Prostate gland (tissue), 2 donors: Measurements from ENCODE around the gene C17orf100. TPM values are rescaled to one million over a fixed set of nuclear protein-coding genes. Genes with fewer than 3 reads are reported as not detected.

Source experiments
- DNase-seq: peaks from one replicate; pipeline ENCODE4 v3.0.0-alpha.2; 2019; ENCODE audit warnings: low spot score
- H3K27ac ChIP-seq, 2 donors: fragments of 200-600 bp; sonication (generic); 2 replicates each; pipeline ENCODE4 v1.5.1; 2017 to 2019
- H3K27me3 ChIP-seq: fragments of 200-600 bp; sonication (generic); replicated peaks from 2 replicates; pipeline ENCODE4 v1.5.1; 2019; ENCODE audit not compliant: insufficient read depth
- H3K36me3 ChIP-seq, 2 donors: fragments of 200-600 bp; sonication (generic); 1 replicate in 1 of 2; 2 replicates in 1 of 2; pipeline versions ENCODE4 v1.5.1 to v1.8.1; 2017 to 2019
- H3K4me1 ChIP-seq: fragments of 200-600 bp; sonication (generic); replicated peaks from 2 replicates; pipeline ENCODE4 v1.5.1; 2019
- H3K4me3 ChIP-seq, 2 donors: fragments of 200-600 bp; sonication (generic); 2 replicates each; pipeline ENCODE4 v1.5.1; 2017 to 2019
- H3K9me3 ChIP-seq: fragments of 200-600 bp; sonication (generic); 2 replicates; pipeline ENCODE4 v1.5.1; 2017
- CTCF ChIP-seq, 4 experiments: fragments of 200-600 bp in 2 of 4; fragments of 450-650 bp in 2 of 4; sonication (generic) in 2 of 4; IDR thresholded peaks; 1 replicate in 3 of 4; 2 replicates in 1 of 4; pipeline ENCODE4 v1.5.1; 2016 to 2019; ENCODE audit warnings: antibody characterized with exemption in 4 of 4, mild to moderate bottlenecking in 2 of 4, moderate library complexity in 2 of 4
- POLR2A ChIP-seq: fragments of 450-650 bp; IDR thresholded peaks from one replicate; pipeline ENCODE4 v1.6.1; 2016; ENCODE audit warnings: antibody characterized with exemption, mild to moderate bottlenecking
- POLR2AphosphoS5 ChIP-seq: sonication (generic); formaldehyde crosslinking; IDR thresholded peaks from one replicate; pipeline ENCODE4 v1.6.1; 2017; ENCODE audit warnings: antibody characterized with exemption
- WGBS: methylation state at CpG from one replicate; pipeline ENCODE4 v1.1.5; 2018; 5-methylcytosine and 5-hydroxymethylcytosine counted together
- intact Hi-C: fragments of 100-400 bp; cut with DNase I; formaldehyde crosslinking; loops from one replicate; pipeline ENCODE4 v1.14.2; 2022
- total RNA-seq, 2 donors: library from RNA; depleted of rRNA; stranded (reverse); fragments of >200 nt; gene quantifications; one replicate each; pipeline ENCODE4 v1.1.0, GENCODE V29; 2016

C17orf100 gene
- total RNA-seq, 2 donors from 2014 or later: 3.5 to 6.1 TPM

- no peak for DNase-seq
- Histone ChIP-seq H3K9me3 (no peaks in the 10 kb centered on the region), H3K27ac (no peak overlapping the region), H3K36me3 (no peaks in the 10 kb centered on the region), H3K4me3 (no peak overlapping the region), H3K27me3 (no peaks in the 10 kb centered on the region), H3K4me1 (no peaks in the 10 kb centered on the region)
- 97% methylated on average over 5 of the region's 5 CpGs for WGBS
- TF ChIP-seq CTCF (IDR thresholded peaks at IDR 0.05) (no peak), POLR2A (no peak), POLR2AphosphoS5 (no peak)
- intact Hi-C loops: no loop called here
Measured at GRCh38 chr17:6610011-6610410, 41.6 kb upstream of the C17orf100 start.

GRCh38 chr17:6611231-6611630, 40.3 kb upstream of the C17orf100 start:
- no peaks in the 10 kb centered on the region for H3K27me3 ChIP-seq
- no peak overlapping the region for H3K4me3 ChIP-seq
- no peaks in the 10 kb centered on the region for H3K4me1 ChIP-seq
- DNase-seq: no peak
- WGBS: 97% methylated on average over 4 of the region's 4 CpGs
- TF ChIP-seq POLR2AphosphoS5: no peak
- TF ChIP-seq POLR2A: no peak
- TF ChIP-seq CTCF (IDR thresholded peaks at IDR 0.05): no peak
- no peaks in the 10 kb centered on the region for H3K9me3 ChIP-seq
- intact Hi-C loops: no loop called here
- H3K27ac ChIP-seq: no peak overlapping the region
- H3K36me3 ChIP-seq: no peaks in the 10 kb centered on the region

- no peak for DNase-seq
- intact Hi-C loops: no loop called here
- Histone ChIP-seq H3K27ac (no peak overlapping the region), H3K27me3 (no peaks in the 10 kb centered on the region), H3K36me3 (no peaks in the 10 kb centered on the region), H3K9me3 (no peaks in the 10 kb centered on the region), H3K4me3 (no peak overlapping the region), H3K4me1 (no peaks in the 10 kb centered on the region)
- TF ChIP-seq POLR2AphosphoS5: no peak
- WGBS: 94% methylated on average over 3 of the region's 3 CpGs
Measured at GRCh38 chr17:6623941-6624340, 27.6 kb upstream of the C17orf100 start.

- Histone ChIP-seq H3K4me3 (no peak overlapping the region), H3K9me3 (no peaks in the 10 kb centered on the region), H3K27ac (no peak overlapping the region), H3K4me1 (no peaks in the 10 kb centered on the region), H3K36me3 (no peaks in the 10 kb centered on the region), H3K27me3 (no peaks in the 10 kb centered on the region)
- TF ChIP-seq CTCF (IDR thresholded peaks at IDR 0.05) (no peak), POLR2A (no peak), POLR2AphosphoS5 (no peak)
- WGBS: 86% methylated on average over 6 of the region's 6 CpGs
- intact Hi-C loops: no loop called here
- no peak for DNase-seq
Measured at GRCh38 chr17:6626616-6627015, 24.9 kb upstream of the C17orf100 start.

- no peak for TF ChIP-seq POLR2AphosphoS5
- no peak for TF ChIP-seq CTCF (IDR thresholded peaks at IDR 0.05)
- no peak for TF ChIP-seq POLR2A
- H3K4me1 ChIP-seq: no peaks in the 10 kb centered on the region
- intact Hi-C loops: no loop called here
- no peaks in the 10 kb centered on the region for H3K9me3 ChIP-seq
- no peaks in the 10 kb centered on the region for H3K27me3 ChIP-seq
- H3K4me3 ChIP-seq: no peak overlapping the region
- WGBS: 49% methylated on average over 1 of the region's 1 CpG
- no peak for DNase-seq
- H3K36me3 ChIP-seq: no peaks in the 10 kb centered on the region
- no peak overlapping the region for H3K27ac ChIP-seq
Measured at GRCh38 chr17:6627019-6627418, 24.5 kb upstream of the C17orf100 start.

GRCh38 chr17:6630390-6630789, 21.2 kb upstream of the C17orf100 start:
- H3K36me3 ChIP-seq: no peaks in the 10 kb centered on the region
- intact Hi-C loops: no loop called here
- no peak for TF ChIP-seq POLR2AphosphoS5
- TF ChIP-seq CTCF (IDR thresholded peaks at IDR 0.05): no peak
- no peak for TF ChIP-seq POLR2A

More at GRCh38 chr17:6630390-6630789, 21.2 kb upstream of the C17orf100 start:
- Histone ChIP-seq H3K9me3 (no peaks in the 10 kb centered on the region), H3K4me3 (no peak overlapping the region), H3K27ac (no peak overlapping the region), H3K4me1 (no peaks in the 10 kb centered on the region), H3K27me3 (no peaks in the 10 kb centered on the region)
- 95% methylated on average over 1 of the region's 1 CpG for WGBS
- DNase-seq: no peak
